ENCODE measurements around the gene SCYGR2. TPM values are rescaled to one million over a fixed set of nuclear protein-coding genes. Genes with fewer than 3 reads are reported as not detected.

SCYGR2 gene
- total RNA-seq, 1 experiment from 2014 or later, result not detected

DNA sequence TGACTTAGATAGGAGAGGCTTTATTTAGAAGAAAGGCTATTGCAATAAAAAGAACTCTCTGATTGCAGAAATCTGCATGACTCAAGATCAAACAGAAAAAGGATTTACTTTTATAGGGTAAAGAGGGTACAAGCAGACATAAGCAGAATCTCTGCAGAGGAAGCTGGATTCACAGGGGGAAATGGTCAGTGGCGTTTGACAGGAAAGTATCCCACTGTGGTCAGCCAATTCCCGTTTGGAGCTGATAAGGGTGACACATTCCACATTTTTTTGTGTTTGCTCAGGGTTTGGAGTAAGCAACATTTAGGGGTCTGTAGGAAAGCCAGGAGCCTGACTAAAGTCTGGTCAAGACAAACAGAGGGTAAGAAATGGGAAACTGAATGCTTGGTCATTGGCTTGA, 44.0 kb downstream of the SCYGR2 start:
- in situ Hi-C loops (cut with HindIII; ENCODE audit: low pct_unique_long_range_greater_than_20kb, low sequenced_read_pairs), result no loop called here

DNA sequence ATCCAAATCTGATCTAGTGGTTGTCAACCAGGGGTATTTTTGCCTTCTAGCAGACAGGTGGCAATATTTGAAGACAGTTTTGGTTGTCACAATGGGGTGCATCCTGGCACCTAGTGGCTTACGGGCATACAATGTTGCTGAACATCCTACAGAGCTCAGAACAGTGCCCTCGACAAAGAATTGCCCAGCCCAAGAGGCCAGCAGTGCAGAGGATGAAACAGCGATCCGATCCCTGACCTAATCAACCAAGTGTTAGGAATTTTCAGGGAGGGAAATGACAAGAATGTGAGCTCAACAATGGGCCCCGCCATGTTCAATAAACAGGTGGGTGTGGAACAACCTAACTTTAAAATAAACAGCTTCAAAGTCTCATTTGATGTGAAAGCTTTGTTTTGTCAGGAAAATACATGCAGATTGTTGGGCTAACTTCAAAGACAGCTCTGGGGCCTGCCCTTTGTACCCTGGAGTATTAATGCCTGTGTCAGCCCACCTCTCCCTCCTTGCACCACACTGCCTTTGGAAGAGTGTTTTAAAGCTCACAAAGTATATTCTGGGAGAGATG, 45.4 kb downstream of the SCYGR2 start:
- in situ Hi-C loops (cut with HindIII; ENCODE audit: low pct_unique_long_range_greater_than_20kb, low sequenced_read_pairs), result no loop called here
- DNase-seq (ENCODE audit: low read depth), result no peak

More for the DNA sequence above, 44.0 kb downstream of the SCYGR2 start:
- DNase-seq (ENCODE audit: low read depth), result no peak

Other genes starting within 250 kb of the SCYGR2 start
- not detected in 2 replicates for gene TM4SF20, start 219.6 kb upstream of the SCYGR2 start, total RNA-seq (2014; rRNA removed; shearing (Covaris generic); ENCODE audit: low replicate concordance)
- gene SCYGR1, start 210.9 kb upstream of the SCYGR2 start, total RNA-seq (2014; rRNA removed; shearing (Covaris generic); ENCODE audit: low replicate concordance), result not detected in 2 replicates
- gene AGFG1, start 126.7 kb upstream of the SCYGR2 start, total RNA-seq (2014; rRNA removed; shearing (Covaris generic); ENCODE audit: low replicate concordance), result 38.1 and 64.9 TPM in 2 replicates
- gene SCYGR3, start 15.9 kb downstream of the SCYGR2 start, total RNA-seq (2014; rRNA removed; shearing (Covaris generic); ENCODE audit: low replicate concordance), result not detected in 2 replicates
- not detected in 2 replicates for gene SCYGR4, start 18.6 kb downstream of the SCYGR2 start, total RNA-seq (2014; rRNA removed; shearing (Covaris generic); ENCODE audit: low replicate concordance)
- not detected in 2 replicates for gene SCYGR5, start 67.9 kb downstream of the SCYGR2 start, total RNA-seq (2014; rRNA removed; shearing (Covaris generic); ENCODE audit: low replicate concordance)
- gene SLC19A3, start 119.1 kb downstream of the SCYGR2 start, total RNA-seq (2014; rRNA removed; shearing (Covaris generic); ENCODE audit: low replicate concordance), result 0.52 and 1.0 TPM in 2 replicates
- gene SCYGR6, start 125.9 kb downstream of the SCYGR2 start, total RNA-seq (2014; rRNA removed; shearing (Covaris generic); ENCODE audit: low replicate concordance), result not detected in 2 replicates
- not detected in 2 replicates for gene SCYGR7, start 129.4 kb downstream of the SCYGR2 start, total RNA-seq (2014; rRNA removed; shearing (Covaris generic); ENCODE audit: low replicate concordance)
- not detected in 2 replicates for gene SCYGR8, start 147.0 kb downstream of the SCYGR2 start, total RNA-seq (2014; rRNA removed; shearing (Covaris generic); ENCODE audit: low replicate concordance)
- 0.32 and 0.95 TPM in 2 replicates for gene CCL20, start 214.9 kb downstream of the SCYGR2 start, total RNA-seq (2014; rRNA removed; shearing (Covaris generic); ENCODE audit: low replicate concordance)

Measured in Caki2 (cell line).